SW 1271 (cell line): ENCODE measurements around the gene DRD1.
A peak's percentile ranks its signal among the peaks of the same experiment; 100 is the strongest.
"Not testable (repeated sequence)": the region's sequence is repeated elsewhere in the genome, so short reads cannot be mapped to it uniquely, and the experiment has no call there.

Source experiments
- DNase-seq, 2 experiments: peaks; one replicate each; lab custom pipeline; 2025; lab: John Stamatoyannopoulos, UW

The DRD1 gene

GRCh38 chr5:175467983-175468690 lies 24.2 kb upstream of the DRD1 start:
- no peak for DNase-seq

DNA sequence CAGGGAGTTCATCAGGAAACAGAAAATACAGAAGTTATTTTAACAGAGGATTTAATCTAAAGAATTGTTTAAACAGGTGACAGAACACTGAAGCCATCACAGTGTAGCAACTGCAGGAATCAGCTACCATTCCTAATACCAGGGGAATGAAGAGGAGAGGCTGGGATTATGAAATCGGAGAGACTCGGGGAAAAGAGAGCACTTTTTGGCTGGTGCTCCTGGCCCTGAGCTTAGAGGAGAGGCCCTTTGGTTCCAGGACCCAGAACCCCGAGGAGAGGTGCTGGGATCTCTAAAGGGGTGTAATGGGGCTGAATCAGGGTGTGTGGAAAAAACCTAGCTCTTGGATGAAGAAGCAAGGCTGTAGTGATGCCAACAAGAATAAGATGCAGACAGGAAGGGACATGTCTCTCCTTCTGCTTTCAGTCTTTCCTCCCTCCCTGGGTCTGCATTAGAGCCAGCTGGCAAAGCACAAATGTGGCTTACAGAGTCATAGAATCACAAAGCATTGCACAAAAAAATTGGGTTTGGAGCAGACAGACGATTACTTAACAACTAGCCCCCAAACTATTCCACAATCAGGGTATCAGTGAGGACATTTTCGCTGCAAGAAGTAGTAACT lies 22.8 kb upstream of the DRD1 start:
- DNase-seq = no peak

DNA sequence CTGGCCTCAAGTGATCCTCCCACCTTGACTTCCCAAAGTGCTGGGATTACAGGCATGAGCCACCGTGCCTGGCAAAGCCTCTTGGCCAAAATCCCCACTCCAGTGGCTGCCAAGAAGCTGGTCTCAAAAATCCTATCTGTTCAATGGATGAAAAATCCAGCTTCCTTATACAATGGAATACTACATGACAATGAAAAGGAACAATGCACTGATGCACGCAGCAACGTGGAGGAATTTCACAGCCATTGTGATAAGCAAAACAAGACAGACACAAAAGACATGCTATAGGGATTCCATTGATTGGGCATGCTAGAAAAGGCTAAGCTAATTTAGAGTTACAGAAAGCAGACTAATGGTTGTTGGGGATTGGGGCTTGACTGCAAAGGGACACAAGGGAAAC lies 21.3 kb upstream of the DRD1 start:
- no peak for DNase-seq

GRCh38 chr5:175464942-175465233 lies 20.9 kb upstream of the DRD1 start:
- no peak for DNase-seq

- DNase-seq = peak; percentile 13 to 39
Measured at GRCh38 chr5:175464074-175464941, 20.3 kb upstream of the DRD1 start.

DNA sequence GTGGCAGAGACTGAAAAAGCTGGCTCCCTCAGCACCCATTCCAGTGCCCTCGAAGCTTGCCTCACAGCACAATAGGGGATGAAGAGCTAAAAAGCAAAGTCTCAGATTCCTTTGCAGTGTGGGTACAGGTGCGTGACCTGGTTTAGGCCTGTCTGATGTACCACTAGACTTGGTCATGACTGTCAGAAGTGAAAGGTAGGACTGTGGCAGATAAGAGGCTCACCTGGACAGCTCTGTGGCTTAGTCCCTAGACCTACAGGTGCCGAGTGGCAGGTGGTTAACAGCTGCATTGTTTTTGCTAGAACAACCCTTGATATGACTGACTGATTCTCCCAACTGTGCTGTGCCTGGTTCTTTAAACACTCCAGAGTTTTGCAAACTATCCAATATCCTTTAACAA lies 19.7 kb upstream of the DRD1 start:
- DNase-seq = no peak

- DNase-seq = no peak
Measured at GRCh38 chr5:175461370-175461769, 17.4 kb upstream of the DRD1 start.

DNA sequence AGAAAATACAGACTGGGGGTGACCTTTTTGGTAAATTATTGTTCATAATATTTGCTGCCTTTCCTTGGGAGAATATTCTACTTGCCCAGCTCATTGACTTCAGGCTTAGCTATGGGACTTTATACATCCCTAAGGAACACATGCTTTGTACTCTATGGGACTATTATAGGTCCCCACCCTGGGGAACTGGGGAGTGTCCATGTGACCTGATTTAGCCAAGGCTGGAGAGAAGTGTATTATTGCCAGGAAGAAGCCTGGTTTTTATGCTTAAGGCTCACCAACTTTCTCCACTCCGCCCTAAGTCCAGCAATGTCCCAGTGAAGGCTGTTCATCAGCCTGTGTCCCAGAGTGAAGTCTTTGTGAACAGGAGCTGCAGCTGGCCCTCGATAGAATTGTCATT lies 16.6 kb upstream of the DRD1 start:
- DNase-seq = no peak

- DNase-seq = peak in 1 of 2 experiments; percentile 32
Measured at GRCh38 chr5:175460126-175460525, 16.1 kb upstream of the DRD1 start.

- peak in 1 of 2 experiments; percentile 45 for DNase-seq
Measured at GRCh38 chr5:175457466-175457865, 13.5 kb upstream of the DRD1 start.

GRCh38 chr5:175456105-175456742 lies 12.2 kb upstream of the DRD1 start:
- DNase-seq = no peak

DNA sequence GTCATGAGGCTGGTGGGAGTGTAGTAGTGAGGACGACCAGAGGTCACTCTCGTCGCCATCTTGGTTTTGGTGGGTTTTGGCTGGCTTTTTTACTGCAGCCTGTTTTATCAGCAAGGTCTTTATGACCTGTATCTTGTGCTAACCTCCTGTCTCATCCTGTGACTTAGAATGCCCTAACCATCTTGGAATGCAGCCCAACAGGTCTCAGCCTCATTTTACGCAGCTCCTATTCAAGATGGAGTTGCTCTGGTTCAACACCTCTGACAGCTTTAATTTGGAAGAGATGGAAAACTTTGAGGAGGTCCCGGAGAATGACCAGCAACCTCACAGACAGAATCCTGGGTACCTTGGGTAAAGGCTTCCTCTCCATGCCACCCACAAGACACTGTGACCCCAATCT lies 10.4 kb upstream of the DRD1 start:
- DNase-seq = not testable (repeated sequence)

DNA sequence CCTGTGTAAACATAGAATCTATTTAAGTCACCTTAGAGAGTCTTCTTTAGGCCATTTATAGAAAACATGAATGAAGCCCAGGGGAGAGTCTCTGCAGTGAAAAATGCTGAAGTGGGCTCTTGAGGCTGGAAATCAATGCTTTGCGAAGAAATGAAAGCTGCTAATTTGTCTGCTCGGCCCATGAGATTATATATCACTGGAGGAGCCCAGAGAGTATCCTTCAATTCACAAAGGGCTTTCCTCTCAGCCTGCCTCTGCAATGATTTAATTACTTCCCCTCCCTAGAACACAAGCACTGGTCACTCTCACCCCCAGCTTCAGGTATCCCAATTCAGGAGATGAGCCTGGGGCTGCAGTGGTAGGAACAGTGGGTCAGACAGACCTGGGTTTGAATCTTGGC lies 8.2 kb upstream of the DRD1 start:
- DNase-seq = no peak

DNA sequence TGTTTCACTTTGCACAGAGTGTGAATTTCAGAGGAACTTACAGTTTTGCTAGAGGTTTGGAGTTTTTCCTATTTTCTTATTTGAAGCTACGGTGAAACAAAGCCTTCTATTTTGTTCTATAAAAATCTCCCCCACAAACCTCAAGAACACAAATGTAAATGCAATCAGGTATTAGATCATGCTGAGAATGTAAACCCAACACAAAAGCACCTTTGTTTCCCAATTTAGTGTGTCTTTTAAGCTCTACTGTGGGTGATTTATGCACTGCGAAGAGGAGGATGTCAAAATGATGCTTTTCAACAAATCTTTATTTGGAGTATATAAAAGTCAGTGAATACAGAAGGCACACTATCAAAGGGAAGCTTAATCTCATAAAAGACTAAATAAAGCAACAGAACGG lies 4.3 kb upstream of the DRD1 start:
- no peak for DNase-seq

DNA sequence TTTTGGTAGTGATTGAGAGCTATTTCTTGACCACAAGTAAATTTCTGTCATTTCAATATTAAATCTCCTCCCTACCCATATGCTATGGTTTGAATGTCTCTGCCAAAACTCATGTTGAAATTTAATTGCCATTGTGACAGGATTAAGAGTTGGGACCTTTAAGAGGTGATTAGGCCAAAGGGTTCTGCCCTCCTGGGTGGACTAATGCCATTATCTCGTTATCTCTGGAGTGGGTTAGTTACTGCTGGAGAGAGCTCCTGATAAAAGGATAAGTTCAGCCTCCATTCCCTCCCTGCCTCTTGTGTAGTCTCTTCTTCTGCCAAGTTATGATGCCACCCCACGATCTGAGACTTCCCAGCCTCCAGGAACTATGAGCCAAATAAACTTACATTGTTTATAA lies 3.6 kb upstream of the DRD1 start:
- no peak for DNase-seq

DNA sequence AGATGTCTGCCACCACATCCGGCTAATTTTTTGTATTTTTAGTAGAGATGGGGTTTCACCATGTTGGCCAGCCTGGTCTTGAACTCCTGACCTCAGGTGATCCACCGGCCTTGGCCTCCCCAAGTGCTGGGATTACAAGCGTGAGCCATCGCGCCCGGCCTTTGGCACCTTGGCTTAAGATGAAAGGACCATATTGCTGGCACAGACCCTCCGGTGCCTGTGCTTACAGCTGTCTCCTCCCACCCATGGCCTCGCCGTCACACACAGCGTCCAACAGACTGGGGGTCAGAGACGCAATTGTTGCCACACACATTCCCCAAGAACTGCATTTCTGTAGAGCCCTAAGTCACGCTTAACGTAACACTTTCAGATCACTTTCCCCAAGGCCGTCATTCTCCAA lies 2.4 kb upstream of the DRD1 start:
- not testable (repeated sequence) for DNase-seq

DNA sequence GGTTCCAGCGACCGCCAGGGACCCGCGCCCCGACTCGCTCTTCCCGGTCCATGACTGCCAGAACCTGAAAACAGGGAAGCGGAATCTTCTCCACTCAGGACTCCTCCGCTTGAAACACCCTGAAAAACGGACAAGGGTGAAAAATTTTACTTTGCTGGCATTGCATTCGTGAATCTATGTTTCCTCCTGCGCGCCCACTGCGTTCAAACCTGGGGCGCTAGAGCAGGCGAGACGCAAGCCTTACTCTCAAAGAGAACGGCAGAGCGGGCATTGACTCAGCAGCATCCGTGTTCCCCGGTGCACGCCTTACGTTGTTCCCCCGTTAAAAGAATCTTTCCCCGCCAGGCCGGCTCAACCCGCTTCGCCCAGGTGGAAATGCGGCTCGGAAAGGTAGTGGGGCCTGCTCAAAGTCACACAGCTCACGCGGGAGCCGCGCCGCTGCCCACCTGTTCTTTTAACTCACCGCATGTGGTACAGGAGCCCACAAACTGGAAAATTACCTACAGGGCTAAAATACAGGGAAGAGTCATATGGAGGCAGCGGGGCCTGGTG lies 999 bp upstream of the DRD1 start:
- no peak for DNase-seq

DNA sequence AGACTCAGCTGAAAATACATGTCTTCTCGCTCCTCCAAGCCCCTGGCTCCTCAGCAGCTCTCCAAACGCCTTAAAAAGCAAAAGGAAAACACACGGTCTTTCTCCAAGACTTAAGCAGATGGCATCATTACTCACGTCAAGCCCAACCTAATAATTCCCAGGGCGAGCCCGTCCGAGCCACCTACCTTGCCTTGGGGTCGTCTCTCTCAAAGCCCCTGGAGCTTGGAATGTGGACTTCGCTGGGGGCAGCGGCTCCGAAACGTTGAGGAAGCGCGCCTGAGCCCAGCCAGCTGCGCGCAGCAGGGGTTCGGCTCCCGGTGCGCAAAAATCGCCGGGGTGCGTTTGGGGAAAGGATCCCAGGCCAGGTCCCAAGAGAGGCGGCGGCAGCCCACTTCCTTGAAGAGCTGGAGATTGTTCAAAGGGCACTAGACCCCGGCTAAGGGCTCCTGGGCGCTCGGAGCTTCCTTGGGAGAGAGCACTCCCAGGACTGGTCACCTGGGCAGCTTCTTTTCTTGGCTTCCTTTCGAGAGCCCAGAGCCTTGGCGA lies 395 bp downstream of the DRD1 start:
- no peak for DNase-seq

- no peak for DNase-seq
Measured at GRCh38 chr5:175438234-175438857, 5.6 kb downstream of the DRD1 start.

GRCh38 chr5:175436359-175436758 lies 7.6 kb downstream of the DRD1 start:
- DNase-seq = no peak

- no peak for DNase-seq
Measured at GRCh38 chr5:175434800-175435199, 9.2 kb downstream of the DRD1 start.

DNA sequence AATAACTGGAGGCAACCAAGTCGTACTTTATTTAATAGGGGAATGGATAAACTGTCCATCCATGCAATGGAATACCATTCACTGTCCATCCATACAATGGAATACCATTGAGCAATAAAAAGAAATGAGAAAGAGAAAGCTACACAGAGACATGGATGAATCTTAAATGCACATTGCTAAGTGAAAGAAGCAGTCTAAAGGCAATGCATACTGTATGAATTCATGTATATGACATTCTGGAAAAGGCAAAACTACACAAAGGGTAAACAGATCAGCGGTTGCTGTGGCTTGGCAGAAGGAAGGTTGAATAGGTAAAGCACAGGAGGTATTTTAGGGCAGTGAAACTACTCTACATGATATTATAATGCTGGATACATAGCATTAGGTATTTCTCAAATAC lies 16.2 kb downstream of the DRD1 start:
- no peak for DNase-seq
